Vagina (tissue), 2 donors: ENCODE data around the gene MAML3.

ENCODE experiments used
- CTCF ChIP-seq, 3 experiments: fragments of 450-650 bp in 2 of 3; fragments of 200-600 bp in 1 of 3; sonication (generic) in 1 of 3; IDR thresholded peaks; one replicate each; pipeline ENCODE4 v1.5.1; 2017 to 2019; ENCODE audit warnings: antibody characterized with exemption in 3 of 3, mild to moderate bottlenecking in 2 of 3, moderate library complexity in 2 of 3
- POLR2A ChIP-seq, 2 donors: fragments of 450-650 bp; IDR thresholded peaks; one replicate each; pipeline ENCODE4 v1.6.1; 2017; ENCODE audit warnings: antibody characterized with exemption in 2 of 2, mild to moderate bottlenecking in 2 of 2, moderate library complexity in 2 of 2

- TF ChIP-seq CTCF (IDR thresholded peaks at IDR 0.05), result no peak
- no peak for TF ChIP-seq POLR2A (IDR thresholded peaks at IDR 0.05)
Observed at GRCh38 chr4:139973015-139973414, 181.0 kb downstream of the MAML3 start.
